DND-41 (cell line): ENCODE results near the gene PRELID1.

ENCODE experiments used
- EZH2 ChIP-seq: IDR thresholded peaks from 3 replicates; pipeline ENCODE4 v1.6.1; 2012; ENCODE audit warnings: borderline replicate concordance, low read depth, mild to moderate bottlenecking, moderate library complexity, low read length, inconsistent platforms; ENCODE audit not compliant: severe bottlenecking
- TF ChIP-seq, protein P1 (sequence below): IDR thresholded peaks from 2 replicates; pipeline ENCODE4 v1.5.1; 2012; ENCODE audit warnings: borderline replicate concordance, low read length, moderate library complexity, mild to moderate bottlenecking; ENCODE audit not compliant: poor library complexity, severe bottlenecking; ENCODE audit errors: extremely low read depth

DNA sequence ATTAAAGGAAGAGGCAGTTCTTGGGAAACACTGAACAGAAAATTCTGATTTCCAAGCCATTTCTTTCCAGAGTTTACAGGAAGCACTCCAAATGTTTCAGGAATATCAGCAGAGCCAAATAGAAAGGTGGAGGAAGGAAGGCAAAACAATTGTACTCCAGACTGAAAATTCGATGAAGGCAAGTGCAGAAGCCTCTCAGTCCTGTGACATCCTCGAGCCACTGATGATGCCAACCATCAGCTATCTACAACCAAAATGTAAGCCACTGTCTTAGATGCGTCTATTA lies 45.7 kb downstream of the PRELID1 start:
- TF ChIP-seq, protein P1, sequence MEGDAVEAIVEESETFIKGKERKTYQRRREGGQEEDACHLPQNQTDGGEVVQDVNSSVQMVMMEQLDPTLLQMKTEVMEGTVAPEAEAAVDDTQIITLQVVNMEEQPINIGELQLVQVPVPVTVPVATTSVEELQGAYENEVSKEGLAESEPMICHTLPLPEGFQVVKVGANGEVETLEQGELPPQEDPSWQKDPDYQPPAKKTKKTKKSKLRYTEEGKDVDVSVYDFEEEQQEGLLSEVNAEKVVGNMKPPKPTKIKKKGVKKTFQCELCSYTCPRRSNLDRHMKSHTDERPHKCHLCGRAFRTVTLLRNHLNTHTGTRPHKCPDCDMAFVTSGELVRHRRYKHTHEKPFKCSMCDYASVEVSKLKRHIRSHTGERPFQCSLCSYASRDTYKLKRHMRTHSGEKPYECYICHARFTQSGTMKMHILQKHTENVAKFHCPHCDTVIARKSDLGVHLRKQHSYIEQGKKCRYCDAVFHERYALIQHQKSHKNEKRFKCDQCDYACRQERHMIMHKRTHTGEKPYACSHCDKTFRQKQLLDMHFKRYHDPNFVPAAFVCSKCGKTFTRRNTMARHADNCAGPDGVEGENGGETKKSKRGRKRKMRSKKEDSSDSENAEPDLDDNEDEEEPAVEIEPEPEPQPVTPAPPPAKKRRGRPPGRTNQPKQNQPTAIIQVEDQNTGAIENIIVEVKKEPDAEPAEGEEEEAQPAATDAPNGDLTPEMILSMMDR: no peak
- no peak for TF ChIP-seq EZH2
